Retinal pigment epithelial cell (primary cell): ENCODE results near the gene RBMS3.

Experiments used
- DNase-seq: peaks from one replicate; pipeline ENCODE4 v3.0.0-alpha.2; 2010; ENCODE audit warnings: low read depth
- H3K4me3 ChIP-seq: 2 replicates; pipeline ENCODE4 v1.5.1; 2011; ENCODE audit warnings: mild to moderate bottlenecking, low read length, control low read depth, moderate library complexity
- CTCF ChIP-seq: conservative IDR thresholded peaks from 2 replicates; pipeline ENCODE4 v1.5.1; 2011; ENCODE audit warnings: low read depth, low read length, control low read depth, inconsistent platforms

RBMS3 gene

DNA sequence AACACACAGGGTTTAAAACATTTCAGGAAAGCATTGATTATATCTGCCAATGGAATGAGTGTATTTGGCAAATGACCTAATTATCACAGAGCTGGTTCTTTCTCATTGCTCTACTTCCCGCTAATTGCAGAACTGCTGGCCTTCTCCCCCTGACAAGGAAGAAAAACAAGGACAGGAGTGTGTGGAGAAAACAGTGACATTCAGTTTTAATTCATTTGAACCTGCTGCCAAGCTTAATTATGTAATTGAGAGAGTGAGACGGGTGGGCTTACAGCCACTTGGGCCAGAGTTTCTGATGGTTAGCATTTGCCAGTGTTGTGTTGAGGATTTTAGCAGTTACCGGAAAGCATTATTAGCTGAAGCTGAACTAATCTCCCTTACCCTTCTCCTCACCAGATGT is 301.4 kb downstream of the RBMS3 start:
- TF ChIP-seq CTCF, result no peak
- DNase-seq, result no peak
- H3K4me3 ChIP-seq, result no peak overlapping the region

DNA sequence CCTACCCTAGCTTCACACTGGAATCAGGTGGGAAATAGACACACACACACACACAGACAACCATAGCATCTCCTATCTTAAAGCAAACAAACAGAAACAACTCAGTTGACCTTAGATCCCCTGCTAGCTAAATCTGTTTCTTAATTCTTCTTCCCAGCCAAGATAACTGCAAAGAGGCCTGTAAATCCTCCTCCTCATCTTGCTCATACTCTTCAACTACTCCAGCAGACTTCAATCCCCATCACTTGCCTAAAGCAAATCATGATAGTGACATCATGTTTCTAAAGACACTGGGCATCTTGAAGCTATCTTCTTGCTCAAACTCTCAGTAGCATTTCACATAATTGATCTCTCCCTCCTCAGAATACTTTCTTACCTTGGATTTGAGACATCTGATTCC is 303.0 kb downstream of the RBMS3 start:
- no peak for TF ChIP-seq CTCF
- no peak overlapping the region for H3K4me3 ChIP-seq
- DNase-seq, result no peak

- no peak overlapping the region for H3K4me3 ChIP-seq
- DNase-seq, result no peak
- TF ChIP-seq CTCF, result no peak
Observed at GRCh38 chr3:29585368-29585767, 304.5 kb downstream of the RBMS3 start.

- no peak for DNase-seq
- H3K4me3 ChIP-seq, result no peak overlapping the region
- TF ChIP-seq CTCF, result no peak
Observed at GRCh38 chr3:29587340-29587739, 306.5 kb downstream of the RBMS3 start.

DNA sequence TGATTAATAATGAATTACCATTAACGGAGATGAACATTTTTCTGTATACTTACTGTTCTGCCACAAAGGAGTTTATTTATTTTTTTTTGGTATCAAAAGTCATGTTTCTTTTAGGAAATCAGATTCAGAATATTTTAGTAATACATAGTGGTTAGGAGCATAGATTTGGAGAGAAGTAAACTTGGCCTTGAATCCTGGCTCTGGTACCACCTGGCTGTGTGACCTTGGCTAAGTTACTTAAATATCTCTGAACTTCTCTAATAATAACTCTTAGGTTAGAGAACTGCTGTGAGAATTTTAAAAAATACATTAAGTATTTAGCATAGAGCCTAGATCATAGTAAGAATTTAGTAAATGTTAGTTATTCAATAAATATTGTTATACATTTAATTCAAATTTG is 309.1 kb downstream of the RBMS3 start:
- no peak overlapping the region for H3K4me3 ChIP-seq
- DNase-seq, result no peak
- TF ChIP-seq CTCF, result no peak

- no peak for DNase-seq
- H3K4me3 ChIP-seq, result no peak overlapping the region
- TF ChIP-seq CTCF, result no peak
Observed at GRCh38 chr3:29590461-29590860, 309.6 kb downstream of the RBMS3 start.

- TF ChIP-seq CTCF, result no peak
- no peak for DNase-seq
- no peak overlapping the region for H3K4me3 ChIP-seq
Observed at GRCh38 chr3:29591579-29591978, 310.7 kb downstream of the RBMS3 start.
